Gastroesophageal sphincter (tissue), 3 donors: ENCODE data around the gene ZNF554.

Experiments
- CTCF ChIP-seq, 4 experiments: fragments of 200-600 bp in 2 of 4; fragments of 450-650 bp in 2 of 4; sonication (generic) in 1 of 4; IDR thresholded peaks; one replicate each; pipeline ENCODE4 v1.5.1; 2017 to 2019; ENCODE audit warnings: antibody characterized with exemption in 4 of 4, mild to moderate bottlenecking in 2 of 4, moderate library complexity in 2 of 4
- EP300 ChIP-seq: sonication (generic); formaldehyde crosslinking; IDR thresholded peaks from one replicate; pipeline ENCODE4 v1.6.1; 2017; ENCODE audit warnings: antibody characterized with exemption, mild to moderate bottlenecking
- POLR2A ChIP-seq, 2 donors: fragments of 450-650 bp; IDR thresholded peaks; one replicate each; pipeline ENCODE4 v1.6.1; 2017; ENCODE audit warnings: antibody characterized with exemption in 2 of 2, mild to moderate bottlenecking in 2 of 2, moderate library complexity in 1 of 2
- POLR2AphosphoS5 ChIP-seq: sonication (generic); formaldehyde crosslinking; IDR thresholded peaks from one replicate; pipeline ENCODE4 v1.6.1; 2017; ENCODE audit warnings: antibody characterized with exemption

- TF ChIP-seq POLR2A (IDR thresholded peaks at IDR 0.05) (no peak), CTCF (IDR thresholded peaks at IDR 0.05) (no peak), EP300 (no peak), POLR2AphosphoS5 (no peak)
Observed at GRCh38 chr19:2841855-2842574, 22.3 kb downstream of the ZNF554 start.
